ENCODE data around the gene ATP1A3.

Gene ATP1A3

DNA sequence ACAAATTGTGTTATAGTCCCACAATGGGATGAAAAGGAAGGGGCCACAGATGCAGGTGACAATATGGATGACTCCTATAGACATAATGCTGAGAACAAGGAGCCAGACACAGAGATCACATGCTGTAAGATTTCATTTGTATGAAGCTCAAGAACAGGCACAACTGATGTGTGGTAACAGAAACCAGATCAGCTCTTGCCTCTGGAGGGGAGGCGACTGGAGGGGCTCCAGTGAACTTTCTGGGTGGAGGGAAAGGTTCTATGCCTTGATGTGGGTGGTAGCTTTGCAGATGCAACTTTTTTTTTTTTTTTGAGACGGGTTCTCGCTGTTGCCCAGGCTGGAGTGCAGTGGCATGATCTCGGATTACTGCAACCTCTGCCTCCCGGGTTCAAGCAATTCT is 28.9 kb downstream of the ATP1A3 start:
- no peak overlapping the region for H3K4me3 Mint-ChIP-seq
- H3K9me3 Mint-ChIP-seq: no peaks in the 10 kb centered on the region
- DNase-seq (ENCODE audit: low spot score in 2 of 2): no peak
- peaks cover 2% of the 10 kb centered on the region for H3K36me3 Mint-ChIP-seq (ENCODE audit: insufficient read depth)
- ATAC-seq (replicated peaks; ENCODE audit: extremely low read depth, poor library complexity, severe bottlenecking): no peak
- H3K27me3 Mint-ChIP-seq: no peaks in the 10 kb centered on the region
- H3K4me1 Mint-ChIP-seq: no peaks in the 10 kb centered on the region
- H3K27ac Mint-ChIP-seq (ENCODE audit: low read depth): no peak overlapping the region

DNA sequence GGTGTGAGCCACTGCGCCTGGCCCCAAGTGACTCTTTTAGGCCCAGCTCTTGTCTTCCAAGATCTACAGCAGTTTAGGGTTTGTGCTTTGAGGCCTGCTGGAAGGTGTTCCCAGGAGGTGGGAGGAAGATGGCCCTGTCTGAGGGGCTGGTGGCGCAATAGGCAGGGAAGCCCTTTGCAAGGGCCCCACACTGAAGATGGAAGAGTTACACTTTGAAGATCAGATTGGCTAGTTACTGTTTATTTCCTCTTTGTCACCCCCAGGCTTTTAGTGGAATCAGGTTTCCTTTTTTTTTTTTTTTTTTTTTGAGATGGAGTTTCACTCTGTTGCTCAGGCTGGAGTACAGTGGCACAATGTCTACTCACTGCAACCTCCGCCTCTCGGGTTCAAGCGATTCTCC is 33.1 kb downstream of the ATP1A3 start:
- no peak for DNase-seq (ENCODE audit: low spot score in 2 of 2)

DNA sequence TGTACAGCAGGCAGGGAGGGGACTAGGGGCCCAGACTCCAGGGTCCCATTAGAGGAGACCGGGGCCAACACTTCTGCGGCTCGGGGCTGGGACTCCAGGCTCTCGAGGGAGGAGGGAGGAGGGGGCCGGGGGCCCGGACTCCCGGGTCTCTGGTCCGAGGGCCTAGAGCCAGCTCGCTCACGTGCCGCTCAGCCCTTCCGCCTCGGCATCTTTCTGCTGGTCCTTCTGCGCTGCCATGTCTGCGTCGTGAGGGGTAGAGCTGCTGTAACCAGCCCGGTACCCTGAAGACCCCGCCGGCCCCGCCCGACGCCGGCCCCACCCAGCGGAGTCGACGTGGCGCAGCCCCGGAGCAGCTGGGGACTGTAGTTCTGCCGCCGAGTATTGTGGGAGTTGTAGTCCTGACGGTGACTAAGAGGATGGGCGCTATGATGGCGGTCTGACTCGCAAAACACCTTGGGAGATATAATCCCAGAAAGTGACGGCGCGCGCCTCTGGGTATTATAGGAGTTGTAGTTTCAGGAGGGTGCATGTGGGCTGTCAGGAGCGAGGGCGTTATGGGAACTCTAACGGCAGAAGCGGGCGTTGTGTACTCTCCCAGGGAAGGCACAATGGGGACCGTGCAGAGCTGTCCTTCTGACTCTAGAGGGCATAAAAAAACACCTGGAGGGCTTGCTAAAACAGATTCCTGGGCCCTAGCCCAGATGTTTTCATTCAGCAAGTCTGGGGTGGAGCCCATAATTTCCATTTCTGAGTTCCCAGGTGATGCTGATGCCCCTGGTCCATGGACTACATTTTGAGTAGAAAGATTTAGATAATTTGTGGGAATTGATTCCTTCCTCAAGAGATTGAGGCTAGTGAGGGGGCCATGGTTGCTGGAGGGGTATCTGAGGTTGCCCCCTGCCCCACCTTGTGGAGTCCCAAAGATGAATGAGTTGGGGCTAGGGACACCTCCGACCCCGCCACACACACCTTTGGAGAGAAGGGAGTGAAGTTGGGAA is 34.7 kb downstream of the ATP1A3 start, which contains the start of gene RABAC1:
TSS of gene RABAC1 (minus strand) at position 266 of the 998 bp plus-strand sequence. CDS start at position 237, 29 bp downstream.
- peak; percentile 95 for ATAC-seq (replicated peaks; ENCODE audit: extremely low read depth, poor library complexity, severe bottlenecking)

More for the DNA sequence above, 33.1 kb downstream of the ATP1A3 start:
- H3K36me3 Mint-ChIP-seq (ENCODE audit: insufficient read depth): peaks cover 3% of the 10 kb centered on the region
- H3K27me3 Mint-ChIP-seq: no peaks in the 10 kb centered on the region
- ATAC-seq (replicated peaks; ENCODE audit: extremely low read depth, poor library complexity, severe bottlenecking): no peak
- H3K4me1 Mint-ChIP-seq: peaks cover 19% of the 10 kb centered on the region
- H3K4me3 Mint-ChIP-seq: peak overlapping the region; percentile 13
- H3K27ac Mint-ChIP-seq (ENCODE audit: low read depth): no peak overlapping the region
- no peaks in the 10 kb centered on the region for H3K9me3 Mint-ChIP-seq

DNA sequence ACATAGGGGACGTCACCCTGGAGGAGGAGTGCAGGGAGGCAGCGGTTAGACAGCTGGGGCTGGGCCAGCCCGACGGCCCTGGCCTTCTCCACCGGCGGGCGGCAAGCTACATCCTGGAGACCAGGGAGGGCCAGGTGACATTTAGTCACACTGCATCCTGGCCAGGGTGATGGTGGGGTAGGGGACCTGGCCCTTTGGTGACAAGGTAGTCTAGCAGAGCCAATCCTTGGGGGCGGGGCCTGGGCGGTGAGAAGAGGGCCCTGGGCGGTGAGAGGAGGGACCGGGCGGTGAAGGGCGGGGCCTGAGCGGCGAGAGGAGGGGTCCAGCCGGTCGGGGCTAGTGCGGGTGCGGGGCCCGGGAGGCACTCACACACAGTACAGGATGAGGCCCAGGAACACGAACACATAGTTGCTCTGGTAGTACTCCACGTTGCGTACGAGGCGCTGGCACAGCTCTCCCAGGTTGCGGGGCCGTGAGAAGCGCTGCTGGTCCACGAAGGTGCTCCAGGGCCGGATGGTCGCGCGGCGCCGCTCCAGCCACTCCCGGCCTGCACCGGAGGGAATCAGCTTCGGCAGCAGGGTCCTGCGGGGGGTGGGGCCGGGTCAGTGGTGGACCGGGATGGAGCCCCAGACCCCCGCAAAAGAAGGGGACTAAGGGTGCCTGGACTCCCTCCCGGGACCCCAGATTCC is 35.5 kb downstream of the ATP1A3 start:
- Mint-ChIP-seq H3K36me3 (ENCODE audit: insufficient read depth) (peaks cover 3% of the 10 kb centered on the region), H3K4me1 (peaks cover 19% of the 10 kb centered on the region), H3K27ac (ENCODE audit: low read depth) (peak overlapping the region; percentile 56), H3K27me3 (no peaks in the 10 kb centered on the region), H3K4me3 (peak overlapping the region; percentile 83), H3K9me3 (no peaks in the 10 kb centered on the region)
- peak; percentile 58 to 59 for DNase-seq (ENCODE audit: low spot score in 2 of 2)
- ATAC-seq (replicated peaks; ENCODE audit: extremely low read depth, poor library complexity, severe bottlenecking): peak; percentile 57

More for the DNA sequence above, 34.7 kb downstream of the ATP1A3 start, which contains the start of gene RABAC1:
- peak; percentile 73 for DNase-seq (ENCODE audit: low spot score in 2 of 2)
- H3K27ac Mint-ChIP-seq (ENCODE audit: low read depth): peak within 1 kb of the TSS; percentile 56
- peaks cover 19% of the 10 kb centered on the region for H3K4me1 Mint-ChIP-seq
- peaks cover 3% of the 10 kb centered on the region for H3K36me3 Mint-ChIP-seq (ENCODE audit: insufficient read depth)
- H3K4me3 Mint-ChIP-seq: peak within 1 kb of the TSS; percentile 83
- no peaks in the 10 kb centered on the region for H3K27me3 Mint-ChIP-seq
- no peaks in the 10 kb centered on the region for H3K9me3 Mint-ChIP-seq

DNA sequence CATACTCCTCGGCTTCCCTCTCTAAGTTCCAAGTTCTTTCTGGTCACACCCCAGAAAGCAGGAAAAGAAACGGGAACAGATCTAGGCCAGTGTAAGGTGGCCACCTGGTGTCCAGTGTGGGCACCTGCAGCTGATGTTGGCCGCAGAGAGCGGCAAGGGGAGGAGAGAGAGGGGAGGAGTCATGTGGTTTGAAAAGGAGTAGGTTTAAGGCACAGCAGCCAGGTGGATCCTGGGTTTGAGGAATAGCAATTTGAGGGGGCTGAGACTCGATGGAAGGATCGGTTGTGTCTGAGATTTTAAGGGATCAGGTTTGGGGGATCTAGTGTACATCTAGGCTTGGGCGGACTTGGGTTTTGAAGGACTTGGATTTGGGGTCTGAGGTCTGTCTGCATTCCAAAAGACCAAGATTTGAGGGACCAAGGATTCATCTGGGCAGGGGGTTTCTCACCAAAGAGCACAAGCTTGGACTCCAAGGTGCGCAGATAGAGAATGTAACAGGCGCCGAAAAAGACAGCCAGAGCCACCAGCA is 36.1 kb downstream of the ATP1A3 start:
- Mint-ChIP-seq H3K9me3 (no peaks in the 10 kb centered on the region), H3K36me3 (ENCODE audit: insufficient read depth) (peaks cover 3% of the 10 kb centered on the region), H3K27ac (ENCODE audit: low read depth) (peak overlapping the region; percentile 56), H3K4me3 (peak overlapping the region; percentile 83), H3K4me1 (peaks cover 19% of the 10 kb centered on the region), H3K27me3 (no peaks in the 10 kb centered on the region)
- DNase-seq (ENCODE audit: low spot score in 2 of 2) (no peak), ATAC-seq (replicated peaks; ENCODE audit: extremely low read depth, poor library complexity, severe bottlenecking) (no peak)

DNA sequence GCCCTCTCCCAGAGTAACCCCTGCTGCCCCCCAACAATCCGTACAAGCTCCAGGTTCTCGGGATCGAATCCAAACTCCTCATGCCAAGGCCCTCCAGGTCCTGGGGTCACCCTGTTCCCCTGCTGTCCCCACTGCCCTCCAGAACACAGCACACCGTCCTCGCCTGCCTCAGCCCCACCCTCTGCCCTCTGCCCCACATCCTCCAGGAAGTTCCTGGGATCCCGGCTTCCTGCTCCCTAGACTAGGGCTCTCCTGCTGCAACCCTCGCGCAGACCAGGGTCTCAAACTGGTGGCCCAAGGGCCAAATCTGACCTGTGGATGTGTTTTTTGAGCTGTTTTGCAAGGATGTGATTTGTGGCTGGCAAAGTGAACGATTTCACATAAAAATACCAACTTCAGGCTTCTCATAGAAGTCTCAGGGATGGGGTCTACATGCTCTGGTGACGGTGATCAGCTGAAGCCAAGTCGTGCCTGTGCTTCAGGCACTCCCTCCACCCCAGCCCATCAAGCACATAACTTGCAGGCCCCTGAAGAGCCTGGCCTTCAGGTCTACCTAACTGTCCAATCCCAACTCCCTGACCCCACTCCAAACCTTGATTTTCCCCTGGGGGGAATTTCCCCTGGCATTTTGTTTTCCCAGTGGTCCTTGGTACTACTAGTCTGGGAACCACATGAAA is 36.7 kb downstream of the ATP1A3 start:
- DNase-seq (ENCODE audit: low spot score in 2 of 2): no peak
- Mint-ChIP-seq H3K36me3 (ENCODE audit: insufficient read depth) (peaks cover 3% of the 10 kb centered on the region), H3K9me3 (no peaks in the 10 kb centered on the region), H3K4me1 (peaks cover 19% of the 10 kb centered on the region), H3K27ac (ENCODE audit: low read depth) (peak overlapping the region; percentile 56), H3K27me3 (no peaks in the 10 kb centered on the region), H3K4me3 (peak overlapping the region; percentile 83)
- ATAC-seq (replicated peaks; ENCODE audit: extremely low read depth, poor library complexity, severe bottlenecking): no peak

DNA sequence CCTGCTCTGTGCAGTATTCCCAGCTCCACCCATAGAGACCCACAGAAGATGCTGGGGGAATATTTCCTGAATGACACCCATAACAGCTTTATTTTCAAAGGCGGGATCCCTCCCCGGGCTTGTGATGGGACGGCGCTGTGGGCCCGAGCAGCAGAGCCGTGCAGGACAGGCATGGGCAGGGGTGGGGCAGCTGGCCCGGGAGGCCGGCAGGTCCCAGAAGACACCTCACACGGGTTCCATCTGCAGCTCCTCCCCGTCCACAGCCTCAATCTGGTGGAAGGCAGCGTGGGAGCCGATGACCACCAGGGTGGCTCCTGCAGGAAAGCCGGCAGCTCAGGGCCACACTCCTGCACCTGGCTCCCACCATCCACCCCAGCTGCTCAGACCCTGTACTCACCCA is 37.4 kb downstream of the ATP1A3 start:
- no peak overlapping the region for H3K4me3 Mint-ChIP-seq
- H3K9me3 Mint-ChIP-seq: no peaks in the 10 kb centered on the region
- no peak overlapping the region for H3K27ac Mint-ChIP-seq (ENCODE audit: low read depth)
- H3K36me3 Mint-ChIP-seq (ENCODE audit: insufficient read depth): peaks cover 3% of the 10 kb centered on the region
- no peaks in the 10 kb centered on the region for H3K27me3 Mint-ChIP-seq
- no peak for DNase-seq (ENCODE audit: low spot score in 2 of 2)
- H3K4me1 Mint-ChIP-seq: peaks cover 22% of the 10 kb centered on the region
- no peak for ATAC-seq (replicated peaks; ENCODE audit: extremely low read depth, poor library complexity, severe bottlenecking)

DNA sequence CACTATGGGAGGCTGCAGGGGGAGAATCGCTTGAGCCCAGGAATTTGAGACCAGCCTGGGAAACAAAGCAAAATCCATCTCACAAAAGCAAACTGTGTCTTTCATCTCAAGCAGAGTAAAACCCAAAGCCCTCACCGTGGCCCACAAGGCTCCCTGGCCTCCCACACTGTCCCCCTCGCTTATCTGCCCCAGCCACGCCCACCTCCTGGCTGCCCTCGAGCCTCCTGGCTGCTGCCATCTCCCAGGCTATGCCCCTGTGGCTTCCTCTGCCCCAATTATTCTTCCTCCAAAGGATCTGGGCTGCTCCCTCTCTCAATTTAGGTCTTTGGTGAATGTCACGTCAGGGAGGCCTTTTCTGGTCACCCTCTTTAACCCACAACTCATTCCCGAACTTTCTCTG is 38.5 kb downstream of the ATP1A3 start:
- H3K4me1 Mint-ChIP-seq: peaks cover 26% of the 10 kb centered on the region
- no peak for ATAC-seq (replicated peaks; ENCODE audit: extremely low read depth, poor library complexity, severe bottlenecking)
- H3K27ac Mint-ChIP-seq (ENCODE audit: low read depth): no peak overlapping the region
- no peaks in the 10 kb centered on the region for H3K9me3 Mint-ChIP-seq
- H3K27me3 Mint-ChIP-seq: no peaks in the 10 kb centered on the region
- peaks cover 3% of the 10 kb centered on the region for H3K36me3 Mint-ChIP-seq (ENCODE audit: insufficient read depth)
- H3K4me3 Mint-ChIP-seq: no peak overlapping the region
- no peak for DNase-seq (ENCODE audit: low spot score in 2 of 2)

DNA sequence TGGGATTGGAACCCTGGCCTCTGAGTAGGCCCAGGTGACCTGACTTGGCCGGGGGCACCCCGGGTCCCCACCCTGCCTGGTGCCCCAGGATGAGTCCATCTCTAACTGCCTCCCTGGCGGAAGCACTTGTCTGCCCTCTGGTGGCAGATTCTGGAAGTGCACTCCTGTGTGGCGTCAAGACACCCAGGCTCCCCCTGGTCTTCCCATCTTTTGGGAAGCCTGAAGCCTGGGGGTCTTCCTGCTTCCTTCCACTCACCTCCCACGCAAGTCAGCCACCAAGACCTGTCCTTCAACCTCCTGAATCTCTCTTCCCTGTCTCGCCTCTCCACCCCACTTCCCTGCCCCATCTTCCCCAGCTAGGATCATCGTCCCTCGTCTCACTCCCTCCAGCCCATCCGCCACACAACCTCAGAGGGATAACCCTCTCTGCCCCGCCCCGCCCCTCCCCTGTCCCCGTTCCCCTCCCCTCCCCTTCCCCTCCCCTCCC is 42.3 kb downstream of the ATP1A3 start:
- ATAC-seq (replicated peaks; ENCODE audit: extremely low read depth, poor library complexity, severe bottlenecking) (peak; percentile 62), DNase-seq (ENCODE audit: low spot score in 2 of 2) (peak; percentile 73 to 93)
- Mint-ChIP-seq H3K4me1 (peaks cover 24% of the 10 kb centered on the region), H3K9me3 (no peaks in the 10 kb centered on the region), H3K4me3 (no peak overlapping the region), H3K36me3 (ENCODE audit: insufficient read depth) (peaks cover 5% of the 10 kb centered on the region), H3K27ac (ENCODE audit: low read depth) (peak overlapping the region; percentile 87), H3K27me3 (no peaks in the 10 kb centered on the region)

DNA sequence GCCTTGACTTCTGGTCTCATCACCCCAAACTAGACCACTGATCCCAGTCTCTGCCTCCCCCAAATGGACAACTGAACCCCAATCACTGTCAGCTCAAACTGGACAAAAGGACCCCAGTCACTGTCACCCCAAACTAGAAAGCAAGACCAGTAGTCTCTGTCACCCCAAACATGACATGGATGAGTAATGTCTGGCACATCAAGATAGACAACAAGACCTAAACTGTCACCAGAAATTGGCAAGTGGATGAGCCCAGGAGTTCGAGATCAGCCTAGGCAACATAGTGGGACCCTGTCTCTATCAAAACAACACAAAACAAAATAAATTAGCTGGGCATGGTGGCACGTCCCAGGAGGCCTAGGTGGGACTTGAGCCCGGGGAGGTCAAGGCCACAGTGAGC is 46.9 kb downstream of the ATP1A3 start:
- H3K4me1 Mint-ChIP-seq: peaks cover 57% of the 10 kb centered on the region
- peaks cover 20% of the 10 kb centered on the region for H3K36me3 Mint-ChIP-seq (ENCODE audit: insufficient read depth)
- H3K27me3 Mint-ChIP-seq: peaks cover 10% of the 10 kb centered on the region
- peak overlapping the region; percentile 98 for H3K27ac Mint-ChIP-seq (ENCODE audit: low read depth)
- DNase-seq (ENCODE audit: low spot score in 2 of 2): no peak
- no peak for ATAC-seq (replicated peaks; ENCODE audit: extremely low read depth, poor library complexity, severe bottlenecking)
- peak overlapping the region; percentile 68 for H3K4me3 Mint-ChIP-seq
- no peaks in the 10 kb centered on the region for H3K9me3 Mint-ChIP-seq

DNA sequence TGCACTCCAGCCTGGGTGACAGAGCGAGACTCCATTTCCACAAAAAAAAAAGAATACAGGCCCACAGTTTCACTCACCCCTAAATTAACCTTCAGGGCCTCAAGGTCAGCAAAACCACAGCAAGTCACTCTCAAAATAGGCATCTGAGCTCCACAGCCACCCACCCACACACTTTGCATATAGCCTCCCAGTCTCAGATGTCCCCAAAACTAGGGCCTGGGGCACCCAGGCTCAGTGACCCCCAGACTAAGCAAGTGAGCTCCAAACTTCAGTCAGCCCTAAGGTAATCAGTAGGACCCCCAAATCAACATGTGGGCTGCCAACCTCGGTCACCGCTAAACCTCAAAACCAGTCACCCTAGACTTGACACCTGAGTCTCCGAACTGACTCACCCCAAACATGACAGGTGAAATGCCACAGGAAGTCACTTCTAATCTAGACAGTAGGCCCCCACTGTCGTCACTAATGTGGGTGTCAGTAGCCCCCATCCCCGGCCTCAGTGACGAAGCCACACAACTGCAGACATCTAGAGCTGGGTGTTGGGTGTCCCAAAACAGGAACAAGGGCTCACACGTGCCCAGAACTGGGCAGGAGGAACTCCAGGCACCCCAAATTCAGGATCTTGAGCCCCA is 48.8 kb downstream of the ATP1A3 start:
- peaks cover 20% of the 10 kb centered on the region for H3K36me3 Mint-ChIP-seq (ENCODE audit: insufficient read depth)
- peaks cover 64% of the 10 kb centered on the region for H3K4me1 Mint-ChIP-seq
- peak overlapping the region; percentile 98 for H3K27ac Mint-ChIP-seq (ENCODE audit: low read depth)
- H3K9me3 Mint-ChIP-seq: no peaks in the 10 kb centered on the region
- H3K27me3 Mint-ChIP-seq: peaks cover 28% of the 10 kb centered on the region
- ATAC-seq (replicated peaks; ENCODE audit: extremely low read depth, poor library complexity, severe bottlenecking) (peak; percentile 88), DNase-seq (ENCODE audit: low spot score in 2 of 2) (peak; percentile 73 to 96)
- H3K4me3 Mint-ChIP-seq: peak overlapping the region; percentile 72

All from central memory CD8-positive, alpha-beta T cell (primary cell).